Inflammatory macrophage treated with lipopolysaccharide for 1 hour (primary cell): ENCODE results near the gene NAALADL2.

Source experiments
- DNase-seq, 2 donors: peaks; one replicate each; pipeline ENCODE4 v3.0.0-alpha.2; 2020 to 2022

The NAALADL2 gene

DNA sequence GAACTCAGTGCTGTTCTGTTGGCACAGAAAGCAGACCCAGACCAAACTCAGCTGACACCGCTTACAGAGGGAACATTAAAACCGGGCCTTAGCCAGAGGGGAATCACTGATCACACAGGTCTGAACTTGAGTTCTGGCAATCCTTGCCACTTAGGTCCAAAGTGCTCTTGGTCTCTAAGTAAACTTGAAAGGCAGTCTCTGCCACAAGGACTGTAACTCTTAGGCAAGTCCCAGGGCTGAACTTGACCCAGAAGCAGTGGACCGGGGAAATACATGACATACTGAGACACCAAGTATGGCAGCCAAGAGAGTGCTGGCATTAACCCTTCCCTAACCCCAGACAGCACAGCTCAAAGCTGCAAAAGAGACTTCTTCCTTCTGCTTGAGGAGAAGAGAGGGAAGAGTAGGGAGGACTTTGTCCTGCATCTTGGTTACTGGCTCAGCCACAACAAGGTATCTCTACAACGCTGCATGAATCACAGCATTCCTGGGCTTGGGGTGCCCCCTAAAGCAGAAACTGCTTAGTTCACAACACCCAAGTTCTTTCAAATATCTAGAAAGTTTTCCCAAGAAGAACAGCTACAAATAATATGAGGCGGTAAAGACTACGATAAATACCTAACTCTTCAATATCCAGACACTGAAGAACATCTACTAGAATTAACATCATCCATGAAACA is 32.5 kb downstream of the NAALADL2 start:
- no peak for DNase-seq

DNA sequence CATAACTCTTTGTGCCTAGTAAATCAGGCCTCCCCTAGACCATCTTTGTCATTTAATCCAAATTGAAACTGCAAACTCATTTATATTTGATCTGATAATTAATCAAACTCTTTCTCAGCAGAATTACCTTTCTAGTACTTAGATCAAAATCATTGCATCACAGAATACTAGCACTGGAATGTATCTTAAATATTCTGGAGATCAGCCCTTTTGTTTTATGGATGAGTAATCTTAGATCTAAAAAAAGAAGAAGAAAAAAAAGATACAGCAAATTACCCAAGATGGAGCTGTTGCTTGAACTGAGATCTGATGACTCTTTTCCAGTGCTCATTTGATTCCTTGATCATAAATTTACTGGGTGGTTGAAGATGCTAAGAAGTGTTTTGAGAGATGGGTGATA is 47.9 kb downstream of the NAALADL2 start:
- no peak for DNase-seq

DNA sequence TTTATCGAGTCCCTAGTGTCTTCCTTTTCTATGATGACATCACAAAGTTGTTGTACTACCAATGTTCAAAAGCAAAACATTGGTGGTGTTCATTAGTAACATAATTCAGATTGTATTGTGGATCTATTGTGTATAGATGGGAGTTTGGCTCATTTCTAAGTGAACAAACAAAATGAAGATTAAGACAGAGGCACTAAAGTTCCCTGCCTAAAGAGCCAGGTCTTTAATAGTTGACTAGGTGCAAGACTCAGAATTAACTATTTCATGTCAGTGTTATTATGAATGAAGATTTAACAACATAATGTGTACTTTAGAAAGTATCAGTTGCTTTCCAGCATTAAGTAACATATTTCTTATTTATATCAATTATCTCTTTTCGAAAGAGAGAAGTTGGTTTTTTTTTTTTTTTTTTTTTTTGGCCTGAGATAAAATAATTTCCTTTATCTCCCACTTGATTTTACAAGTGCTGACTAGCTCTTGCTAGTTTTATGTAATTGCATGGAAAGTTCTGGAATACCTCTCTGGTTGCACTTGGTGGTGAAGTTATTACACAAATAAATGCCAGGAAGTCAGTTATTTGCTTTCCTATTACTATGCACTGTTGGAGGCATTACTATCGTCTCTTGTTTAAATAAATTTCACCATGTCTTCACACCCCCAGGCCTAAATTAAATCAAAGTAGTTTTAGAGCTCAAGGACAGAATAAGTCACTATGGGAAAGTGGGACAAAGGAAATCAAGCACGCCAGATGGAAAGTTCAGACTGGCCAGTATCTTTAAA is 48.7 kb downstream of the NAALADL2 start:
- DNase-seq: no peak

DNA sequence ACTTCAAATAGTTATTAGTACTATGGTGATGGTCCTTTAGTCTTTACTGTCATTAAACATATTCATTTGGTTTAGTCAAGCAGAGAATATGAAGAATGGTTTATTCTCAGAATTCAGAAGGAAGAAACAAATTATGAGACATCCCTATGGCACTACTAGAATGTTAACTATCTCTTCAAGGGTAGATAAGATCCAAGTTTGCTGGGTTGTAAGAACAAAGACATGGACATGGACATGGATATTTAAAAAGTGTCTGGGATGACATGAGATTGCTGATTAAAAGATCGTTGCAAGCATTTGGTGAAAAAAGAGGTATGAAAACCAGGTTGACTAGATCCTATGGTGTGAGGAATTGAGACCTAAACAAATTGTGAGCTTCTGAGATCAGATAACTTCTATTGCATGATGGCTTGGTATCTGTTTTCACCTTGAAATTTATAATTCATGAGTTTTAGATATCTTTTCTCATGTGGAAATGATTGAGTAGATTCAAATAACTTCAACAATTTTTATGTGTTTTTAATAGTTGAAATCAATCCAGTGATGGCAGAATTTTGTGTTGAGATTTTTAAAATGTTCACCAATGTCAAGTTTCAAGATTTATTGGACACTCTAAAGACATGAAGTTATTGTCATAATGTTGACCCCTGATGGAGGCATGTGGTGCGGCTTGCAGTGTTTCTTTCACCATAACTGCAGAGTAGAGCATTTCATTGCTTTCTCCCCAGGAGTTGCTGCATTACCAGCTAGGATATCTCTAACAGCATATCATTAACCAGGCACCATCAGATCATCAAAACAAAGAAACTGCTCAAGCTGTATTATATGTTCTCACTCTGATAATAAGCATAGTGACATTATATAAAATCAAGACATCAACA is 72.6 kb downstream of the NAALADL2 start:
- DNase-seq: no peak

DNA sequence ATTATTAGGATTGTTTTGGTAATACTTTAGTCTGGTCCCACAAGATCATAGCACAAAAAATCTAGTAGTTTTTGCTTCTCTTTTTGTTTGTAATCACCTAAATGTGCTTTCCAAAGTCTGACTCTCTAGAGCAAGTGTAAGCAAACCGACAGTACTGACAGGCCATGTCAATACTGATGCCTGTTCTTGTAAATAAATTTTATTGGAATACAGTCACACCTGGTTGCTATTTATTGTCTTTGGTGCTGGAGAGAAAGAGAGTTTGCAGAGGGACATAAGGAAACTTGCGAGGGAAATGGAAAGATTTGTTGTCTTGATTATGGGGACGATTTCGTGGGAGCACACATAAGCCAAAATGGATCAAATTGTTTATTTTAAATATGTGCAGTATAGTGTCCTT is 77.5 kb downstream of the NAALADL2 start:
- DNase-seq: no peak

DNA sequence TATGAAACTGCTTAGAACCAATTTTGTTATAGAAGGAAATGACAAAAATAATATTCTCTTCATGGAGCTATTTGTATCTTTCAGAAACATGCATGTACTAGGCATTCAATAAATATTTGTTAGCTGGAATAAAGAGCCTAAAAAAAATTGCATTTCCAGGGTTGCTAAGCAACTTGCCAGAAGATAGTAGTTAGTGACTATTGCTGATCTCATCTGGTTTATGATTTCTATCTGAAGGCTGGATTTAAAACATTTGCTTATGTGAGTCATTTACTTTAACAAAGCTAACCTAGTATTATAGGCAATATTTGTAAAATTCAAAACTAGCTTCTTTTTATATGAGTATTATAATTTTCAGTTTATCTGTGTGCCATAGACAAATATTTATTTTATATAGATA is 78.3 kb downstream of the NAALADL2 start:
- DNase-seq: no peak

DNA sequence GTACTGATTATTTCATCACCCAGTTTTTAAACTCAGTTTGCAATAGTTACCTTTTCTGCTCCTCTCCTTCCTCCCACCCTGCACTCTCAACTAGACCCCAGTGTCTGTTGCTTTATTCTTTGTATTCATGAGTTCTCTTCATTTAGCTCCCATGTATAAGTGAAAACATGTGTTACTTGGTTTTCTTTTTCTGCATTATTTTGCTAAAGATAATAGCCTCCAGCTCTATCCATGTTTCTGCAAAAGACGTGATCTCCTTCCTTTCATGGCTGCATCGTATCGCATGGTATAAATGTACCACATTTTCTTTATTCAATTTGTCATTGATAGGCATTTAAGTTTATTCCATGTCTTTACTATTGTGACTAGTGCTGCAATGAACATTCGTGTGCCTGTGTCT is 79.0 kb downstream of the NAALADL2 start:
- DNase-seq: no peak

DNA sequence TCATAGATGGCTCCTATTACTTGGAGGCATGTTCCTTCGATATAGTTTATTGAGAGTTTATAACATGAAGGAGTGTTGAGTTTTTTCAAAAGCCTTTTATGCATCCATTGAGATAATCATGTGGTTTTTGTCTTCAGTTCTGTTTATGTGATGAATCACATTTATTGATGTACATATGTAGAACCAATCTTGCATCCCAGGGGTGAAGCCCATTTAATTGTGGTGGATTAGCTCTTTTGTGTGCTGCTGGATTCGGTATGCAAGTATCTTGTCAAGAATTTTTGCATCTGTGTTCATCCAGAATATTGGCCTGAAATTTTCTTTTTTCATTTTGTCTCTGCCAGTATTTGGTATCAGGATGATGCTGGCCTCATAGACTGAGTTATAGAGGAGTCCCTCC is 81.0 kb downstream of the NAALADL2 start:
- no peak for DNase-seq

DNA sequence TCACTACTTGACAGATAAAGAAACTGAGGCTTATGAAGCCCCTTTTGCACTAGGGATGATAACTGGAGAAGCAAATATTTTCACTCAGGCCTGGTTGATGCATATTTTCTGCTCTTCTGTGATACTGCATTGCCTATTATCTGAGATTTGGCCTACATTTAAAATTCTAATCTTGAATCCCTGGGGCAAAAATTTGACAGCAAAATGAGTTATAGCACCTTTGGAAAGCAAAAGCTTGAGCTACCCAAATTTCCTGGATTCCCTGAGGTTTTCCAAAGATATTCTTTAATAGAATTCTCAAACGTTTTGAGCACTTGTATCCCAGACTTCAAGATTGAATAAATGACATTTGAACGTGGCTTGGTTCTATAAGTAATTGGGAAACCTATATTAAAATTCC is 86.1 kb downstream of the NAALADL2 start:
- no peak for DNase-seq

DNA sequence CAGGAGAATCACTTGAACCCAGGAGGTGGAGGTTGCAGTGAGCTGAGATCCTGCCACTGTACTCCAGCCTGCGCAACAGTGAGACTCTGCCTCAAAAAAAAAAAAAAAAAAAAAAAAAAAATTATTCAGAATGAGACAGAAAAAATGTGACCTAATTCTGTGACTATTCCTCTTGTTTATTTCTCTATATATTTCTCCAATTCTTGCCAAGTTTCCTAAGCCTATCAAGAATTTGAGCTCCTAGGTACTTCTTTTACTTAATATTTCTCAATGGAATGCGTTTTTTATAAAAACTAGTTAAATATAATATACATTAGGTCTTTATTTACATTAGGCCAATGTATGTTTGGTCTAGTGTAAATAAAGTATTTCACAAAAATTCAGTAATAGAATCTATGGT is 86.8 kb downstream of the NAALADL2 start:
- DNase-seq: no peak

DNA sequence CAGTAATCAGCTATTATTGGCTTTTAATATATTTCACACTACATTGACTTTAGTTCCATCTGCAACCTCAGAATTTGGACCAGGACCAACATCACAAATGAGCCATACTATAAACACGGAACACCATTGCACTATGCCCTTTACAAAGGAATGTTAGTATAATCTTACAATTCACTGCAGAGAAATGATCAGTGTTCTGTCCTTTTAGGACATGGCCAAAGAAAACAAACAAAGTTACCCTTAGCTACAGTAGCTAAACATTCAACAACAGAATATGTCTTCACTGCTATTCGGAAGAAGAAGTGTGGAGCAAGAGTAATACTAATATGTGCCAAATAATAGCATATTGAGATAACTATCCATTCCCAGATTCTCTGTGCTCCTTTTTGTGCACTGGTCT is 90.4 kb downstream of the NAALADL2 start:
- DNase-seq: no peak

DNA sequence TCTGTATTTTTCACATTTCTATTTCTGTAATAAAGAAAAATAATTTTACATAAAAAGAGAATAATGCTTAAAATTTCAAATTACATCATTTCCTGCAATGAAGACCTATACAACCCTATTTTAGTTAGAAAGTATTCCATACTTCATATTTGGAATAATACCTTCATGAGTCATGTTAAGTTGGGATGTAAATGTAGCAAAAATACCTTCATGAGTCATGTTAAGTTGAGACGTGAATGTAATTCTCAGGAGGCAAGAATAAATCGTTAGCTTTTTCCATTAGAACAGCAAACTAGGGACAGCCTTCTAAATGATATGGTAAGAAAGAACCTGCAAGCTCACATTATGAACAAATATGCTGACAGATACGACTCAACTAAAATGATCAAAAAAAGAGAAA is 91.9 kb downstream of the NAALADL2 start:
- DNase-seq: no peak

DNA sequence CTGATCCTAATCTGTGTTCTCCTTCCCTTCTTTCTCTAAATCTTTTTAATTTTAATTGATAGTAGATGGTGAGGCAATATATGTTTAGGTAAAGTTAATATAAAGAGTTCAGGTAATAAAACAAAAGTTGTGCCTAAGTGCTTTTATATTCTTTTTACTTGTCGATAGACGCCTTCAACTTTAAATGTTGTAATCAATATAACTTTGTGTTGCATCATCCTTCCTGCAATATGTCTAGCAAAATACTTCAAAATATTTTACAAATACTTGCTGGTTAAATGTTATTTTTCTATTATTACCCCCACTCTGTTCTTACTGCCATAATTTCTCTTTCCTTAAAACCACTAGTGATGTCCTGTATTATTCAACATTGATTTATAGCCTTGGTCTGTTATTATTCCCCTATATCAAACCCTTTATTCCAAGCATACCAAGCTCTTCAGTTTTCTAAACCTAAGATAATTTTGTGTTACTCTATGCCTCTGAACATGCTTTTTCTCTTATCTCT is 92.4 kb downstream of the NAALADL2 start:
- DNase-seq: no peak

DNA sequence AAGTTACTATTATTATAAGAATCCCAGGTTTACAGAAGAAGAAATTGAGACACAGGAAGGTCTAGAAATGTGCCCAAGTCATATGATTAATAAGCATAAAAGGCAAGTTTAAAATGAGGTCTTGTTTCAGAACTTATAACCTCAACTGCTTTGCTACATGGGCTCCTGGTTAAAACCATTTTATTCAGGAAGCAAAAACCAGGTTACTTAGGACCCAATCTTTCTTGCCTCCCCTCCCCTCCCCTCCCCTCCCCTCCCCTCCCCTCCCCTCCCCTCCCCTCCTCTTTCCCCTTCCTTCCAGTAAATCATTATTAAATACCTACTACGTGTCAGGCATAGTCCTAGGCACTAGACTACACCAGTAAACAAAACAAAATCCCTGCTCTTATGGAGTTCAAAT is 93.9 kb downstream of the NAALADL2 start:
- no peak for DNase-seq

DNA sequence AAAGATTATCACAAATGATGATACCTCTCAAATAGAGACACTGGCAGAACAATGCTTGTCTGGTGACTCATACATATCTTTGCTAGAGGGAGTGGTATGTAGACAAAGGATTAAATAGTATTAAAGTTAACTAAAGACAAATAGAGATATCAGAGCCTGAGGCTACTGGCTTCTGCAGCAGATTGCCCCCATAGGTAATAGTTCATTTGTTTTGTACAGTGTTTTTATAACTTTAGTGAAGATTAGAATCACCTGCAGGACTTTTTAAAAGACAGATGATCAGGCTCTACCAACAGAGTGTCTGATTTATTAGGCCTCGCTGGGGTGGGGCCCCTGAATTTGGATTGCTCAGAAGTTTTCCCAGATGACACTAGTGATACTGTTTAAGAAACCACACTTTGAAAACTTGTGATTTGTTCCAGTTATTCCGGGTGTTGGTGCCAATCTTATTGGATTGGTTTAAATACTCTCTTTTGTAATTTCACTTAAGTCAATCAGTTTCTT is 96.4 kb downstream of the NAALADL2 start:
- no peak for DNase-seq

DNA sequence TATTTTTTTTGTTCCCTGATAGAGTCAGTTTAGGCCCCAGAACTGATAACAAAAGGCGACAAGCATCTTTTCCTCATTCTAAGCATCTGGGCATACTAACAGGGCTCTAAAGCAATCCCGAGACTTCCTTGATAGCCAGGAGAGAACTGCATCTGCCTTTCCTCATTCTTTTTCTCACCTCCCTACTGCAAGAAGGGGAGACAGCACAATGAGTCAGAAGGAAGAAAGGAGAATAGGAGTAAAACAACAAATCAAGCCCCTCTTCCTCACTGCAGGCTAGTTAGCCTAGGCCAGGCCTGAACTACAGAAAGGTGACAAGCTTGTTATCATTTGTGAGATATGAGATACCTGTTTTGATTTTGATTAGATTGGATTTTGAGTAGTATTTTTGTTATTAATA is 97.9 kb downstream of the NAALADL2 start:
- DNase-seq: no peak

DNA sequence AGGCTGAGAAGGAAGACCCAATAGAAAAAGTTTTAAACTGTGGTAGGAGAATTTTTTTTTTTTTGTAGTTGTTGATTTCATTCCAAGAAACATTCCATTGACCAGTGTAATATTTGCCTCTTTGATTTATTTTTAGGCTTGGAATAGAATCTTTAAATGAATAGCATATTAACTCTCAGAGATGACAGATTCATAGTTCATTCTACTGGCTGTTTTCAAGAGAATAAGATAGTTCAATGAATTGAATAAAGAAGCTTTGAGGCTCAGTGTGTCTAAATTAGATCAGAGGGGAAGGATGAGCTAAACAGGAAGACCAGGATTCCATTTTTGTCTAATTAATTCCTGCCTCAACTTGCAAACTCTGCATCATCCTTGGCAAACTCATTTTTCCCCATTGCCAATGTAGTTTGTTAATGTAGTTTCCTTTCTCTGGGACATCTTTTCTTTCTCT is 98.4 kb downstream of the NAALADL2 start:
- DNase-seq: no peak

DNA sequence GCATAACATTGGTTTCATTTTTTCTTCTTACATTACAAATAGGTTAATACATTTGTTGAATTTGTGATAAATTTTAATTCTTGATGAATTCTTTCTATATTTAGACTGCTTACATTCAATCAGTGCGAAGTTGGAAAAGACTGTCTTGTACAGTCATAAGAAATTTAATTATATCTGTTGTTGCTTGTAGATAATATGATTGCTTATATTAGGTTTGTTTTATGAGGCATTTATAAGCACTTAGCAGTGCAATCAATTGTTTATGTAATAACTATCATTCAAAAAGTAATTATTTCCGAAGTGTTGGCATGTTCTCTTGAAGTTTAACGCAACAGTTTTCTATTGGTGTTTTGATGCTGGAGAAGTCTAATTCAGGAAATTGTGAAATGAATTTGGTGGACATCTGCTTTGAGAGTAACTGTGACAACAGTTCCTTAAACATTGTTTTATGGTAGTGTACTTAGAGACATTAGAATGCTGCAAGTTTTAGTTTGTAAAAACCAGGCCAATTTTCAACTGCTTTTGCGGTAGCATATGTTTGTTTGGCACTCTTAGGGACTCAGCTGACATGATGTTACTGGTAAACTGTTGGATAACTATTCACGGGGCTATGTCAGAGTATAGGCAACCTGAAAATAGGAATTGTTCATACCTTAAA is 99.7 kb downstream of the NAALADL2 start:
- no peak for DNase-seq

DNA sequence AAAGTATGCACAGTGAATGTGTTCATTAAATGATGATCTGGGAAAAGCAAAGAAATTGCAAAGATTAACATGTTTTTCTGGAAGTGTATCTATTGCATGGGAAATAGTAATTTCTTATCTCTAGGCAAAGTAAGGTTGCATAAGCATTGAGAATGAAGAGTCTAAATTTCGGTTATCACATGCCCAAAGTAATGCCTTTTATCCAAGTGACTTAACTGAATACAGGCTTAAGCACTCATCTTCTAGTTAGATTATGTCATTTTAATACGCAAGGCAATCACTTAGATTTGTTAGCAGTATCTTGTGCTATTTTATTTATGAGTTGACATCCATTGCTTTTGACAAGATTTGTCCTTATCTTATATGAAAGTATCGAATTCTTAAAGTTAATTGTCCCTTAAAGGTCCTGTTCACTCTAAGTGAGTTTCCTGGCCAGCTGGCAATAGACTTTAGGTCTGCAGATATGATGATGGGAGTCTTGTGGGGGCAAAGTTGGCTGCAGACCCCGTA is 100.5 kb downstream of the NAALADL2 start:
- no peak for DNase-seq

DNA sequence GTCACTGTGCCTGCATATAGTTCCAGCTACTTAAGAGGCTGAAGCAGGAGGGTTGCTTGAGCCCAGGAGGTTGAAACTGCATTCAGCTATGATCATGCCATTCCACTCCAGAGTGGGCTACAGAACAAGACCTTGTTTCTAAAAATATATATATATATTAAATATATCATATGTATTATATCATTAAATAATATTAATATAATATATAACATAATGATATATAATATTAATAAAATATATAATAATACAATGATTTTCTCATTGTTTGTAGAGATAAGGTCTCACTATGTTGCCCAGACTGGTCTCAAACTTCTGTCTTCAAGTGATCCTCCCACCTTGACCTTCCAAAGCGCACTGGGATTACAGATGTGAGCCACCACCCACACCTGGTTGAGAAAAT is 101.8 kb downstream of the NAALADL2 start:
- DNase-seq: no peak

DNA sequence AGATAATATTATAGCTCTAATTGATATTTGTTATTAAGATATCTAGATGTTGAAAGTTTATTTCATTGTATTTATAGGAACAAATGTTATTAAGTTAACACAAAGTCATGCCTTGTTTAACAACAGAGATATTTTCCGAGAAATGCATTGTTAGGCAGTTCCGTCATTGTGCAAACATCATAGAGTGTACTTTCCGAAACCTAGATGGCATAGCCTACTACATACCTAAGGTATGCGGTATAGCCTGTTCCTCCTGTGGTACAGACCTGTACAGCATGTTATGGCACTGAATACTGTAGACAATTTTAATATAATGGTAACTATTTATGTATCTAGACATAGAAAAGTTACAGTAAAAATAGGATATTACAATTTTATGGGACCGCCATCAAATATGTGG is 114.3 kb downstream of the NAALADL2 start:
- DNase-seq: no peak

DNA sequence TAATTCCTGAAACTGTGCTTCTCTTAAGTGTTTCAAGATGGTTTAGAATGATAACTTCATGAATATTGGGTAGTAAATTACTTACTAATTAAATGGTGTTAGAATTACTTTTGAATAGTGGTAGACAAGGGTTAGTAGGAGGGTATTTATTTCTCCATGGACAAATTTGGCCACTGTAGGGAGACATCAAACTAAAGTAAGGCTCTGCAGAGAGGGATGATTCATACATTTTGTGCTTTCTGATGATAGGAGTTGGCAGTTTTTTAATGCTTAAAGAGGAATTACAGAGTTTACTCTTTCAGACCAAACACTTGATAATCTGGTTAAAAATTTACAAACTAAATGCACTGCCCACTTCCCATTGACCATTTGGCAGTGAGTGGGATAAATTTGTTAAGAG is 127.6 kb downstream of the NAALADL2 start:
- no peak for DNase-seq
